ENCODE data around the gene RASA3. TPM values are rescaled to one million over a fixed set of nuclear protein-coding genes. Genes with fewer than 3 reads are reported as not detected.

Gene RASA3
- total RNA-seq, 1 experiment from 2014 or later: 0.26 TPM

DNA sequence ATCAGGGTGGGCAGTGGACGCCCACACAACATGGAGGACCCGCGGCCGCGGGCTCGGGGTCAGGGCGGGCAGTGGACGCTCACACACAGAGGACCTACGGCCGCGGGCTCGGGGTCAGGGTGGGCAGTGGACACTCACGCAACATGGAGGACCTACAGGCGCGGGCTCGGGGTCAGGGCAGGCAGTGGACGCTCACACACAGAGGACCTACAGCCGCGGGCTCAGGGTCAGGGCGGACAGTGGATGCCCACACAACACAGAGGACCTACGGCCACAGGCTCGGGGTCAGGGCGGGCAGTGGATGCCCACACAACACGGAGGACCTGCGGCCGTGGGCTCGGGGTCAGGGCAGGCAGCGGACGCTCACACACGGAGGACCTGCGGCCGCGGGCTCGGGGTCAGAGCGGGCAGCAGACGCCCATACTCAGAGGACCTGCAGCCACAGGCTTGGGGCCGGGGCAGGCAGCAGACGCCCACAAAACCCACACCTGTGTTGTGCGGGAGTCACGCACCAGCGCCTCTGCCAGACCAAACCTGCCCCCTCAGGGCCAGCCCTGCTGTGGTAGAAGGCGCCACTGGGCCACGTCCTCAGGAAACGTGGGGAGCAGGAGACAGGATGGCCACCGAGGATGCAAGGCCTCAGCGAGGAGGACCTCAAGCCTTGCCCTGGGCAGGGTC lies 131.0 kb downstream of the RASA3 start:
- BruUV-seq (replicated peaks): no TSS peak
- no peaks in the 10 kb centered on the region for H3K4me1 Mint-ChIP-seq (ENCODE audit: low read depth, unreplicated experiment)
- H3K27ac Mint-ChIP-seq (ENCODE audit: unreplicated experiment): no peak overlapping the region
- H3K36me3 Mint-ChIP-seq (ENCODE audit: insufficient read depth, unreplicated experiment): no peaks in the 10 kb centered on the region
- no peak overlapping the region for H3K4me3 Mint-ChIP-seq (ENCODE audit: low read depth, unreplicated experiment)
- CTCF ChIA-PET: no interaction called here
- intact Hi-C loops (cut with micrococcal nuclease; ENCODE audit: unreplicated experiment): no loop called here
- no peak for DNase-seq
- H3K27me3 Mint-ChIP-seq (ENCODE audit: unreplicated experiment): no peaks in the 10 kb centered on the region
- TF ChIP-seq, protein P1, sequence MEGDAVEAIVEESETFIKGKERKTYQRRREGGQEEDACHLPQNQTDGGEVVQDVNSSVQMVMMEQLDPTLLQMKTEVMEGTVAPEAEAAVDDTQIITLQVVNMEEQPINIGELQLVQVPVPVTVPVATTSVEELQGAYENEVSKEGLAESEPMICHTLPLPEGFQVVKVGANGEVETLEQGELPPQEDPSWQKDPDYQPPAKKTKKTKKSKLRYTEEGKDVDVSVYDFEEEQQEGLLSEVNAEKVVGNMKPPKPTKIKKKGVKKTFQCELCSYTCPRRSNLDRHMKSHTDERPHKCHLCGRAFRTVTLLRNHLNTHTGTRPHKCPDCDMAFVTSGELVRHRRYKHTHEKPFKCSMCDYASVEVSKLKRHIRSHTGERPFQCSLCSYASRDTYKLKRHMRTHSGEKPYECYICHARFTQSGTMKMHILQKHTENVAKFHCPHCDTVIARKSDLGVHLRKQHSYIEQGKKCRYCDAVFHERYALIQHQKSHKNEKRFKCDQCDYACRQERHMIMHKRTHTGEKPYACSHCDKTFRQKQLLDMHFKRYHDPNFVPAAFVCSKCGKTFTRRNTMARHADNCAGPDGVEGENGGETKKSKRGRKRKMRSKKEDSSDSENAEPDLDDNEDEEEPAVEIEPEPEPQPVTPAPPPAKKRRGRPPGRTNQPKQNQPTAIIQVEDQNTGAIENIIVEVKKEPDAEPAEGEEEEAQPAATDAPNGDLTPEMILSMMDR (IDR thresholded peaks at IDR 0.05; ENCODE audit: unreplicated experiment): no peak
- H3K9me3 Mint-ChIP-seq (ENCODE audit: low read depth, unreplicated experiment): no peaks in the 10 kb centered on the region

DNA sequence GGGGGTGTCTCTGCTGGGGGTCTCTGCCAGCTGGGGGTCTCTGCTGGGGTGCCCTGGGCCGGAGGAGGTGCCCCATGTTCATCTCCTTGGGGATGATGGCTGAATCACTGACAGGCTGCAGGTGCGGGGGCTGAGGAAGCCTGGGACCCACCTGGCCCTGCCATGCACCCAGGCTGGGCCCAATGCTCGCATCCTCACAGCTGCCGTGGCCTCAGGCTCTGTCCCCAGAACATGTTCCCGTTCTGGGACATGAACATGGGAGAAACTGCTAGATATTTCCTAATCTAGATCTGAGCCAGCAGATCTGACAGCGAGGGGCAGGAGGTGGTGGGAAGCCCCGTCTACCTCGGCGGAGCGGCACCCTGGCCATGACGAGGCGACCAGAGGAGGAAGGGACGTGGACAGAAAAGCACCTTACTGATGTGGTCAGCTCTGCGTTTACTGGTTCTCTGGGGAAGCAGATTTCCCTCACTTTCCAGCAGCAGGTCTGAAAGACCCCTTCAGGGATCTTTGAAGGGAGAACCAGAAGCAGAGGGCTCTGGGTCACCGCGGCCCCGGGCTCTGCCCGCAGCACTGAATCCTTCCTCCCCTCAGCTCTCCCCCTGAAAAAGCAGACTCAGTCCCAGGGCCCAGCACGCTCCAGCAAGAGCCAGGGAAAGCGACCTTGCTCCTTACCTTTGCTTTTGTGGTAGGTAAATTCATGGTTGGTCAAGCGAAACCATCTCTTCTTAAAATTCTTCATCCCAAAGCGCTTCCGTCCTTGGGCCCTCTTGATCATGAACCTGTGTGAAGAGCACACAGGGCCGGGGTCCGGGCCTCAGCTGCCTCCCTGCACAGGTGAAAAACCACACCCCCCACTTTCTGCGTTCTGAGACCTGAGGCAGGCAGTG lies 132.0 kb downstream of the RASA3 start:
- Mint-ChIP-seq H3K9me3 (ENCODE audit: low read depth, unreplicated experiment) (no peaks in the 10 kb centered on the region), H3K4me1 (ENCODE audit: low read depth, unreplicated experiment) (no peaks in the 10 kb centered on the region), H3K4me3 (ENCODE audit: low read depth, unreplicated experiment) (no peak overlapping the region), H3K27ac (ENCODE audit: unreplicated experiment) (no peak overlapping the region), H3K36me3 (ENCODE audit: insufficient read depth, unreplicated experiment) (no peaks in the 10 kb centered on the region), H3K27me3 (ENCODE audit: unreplicated experiment) (no peaks in the 10 kb centered on the region)
- TF ChIP-seq, protein P1 (IDR thresholded peaks at IDR 0.05; ENCODE audit: unreplicated experiment): no peak
- no peak for DNase-seq
- CTCF ChIA-PET: no interaction called here
- intact Hi-C loops (cut with micrococcal nuclease; ENCODE audit: unreplicated experiment): no loop called here
- BruUV-seq (replicated peaks): no TSS peak

DNA sequence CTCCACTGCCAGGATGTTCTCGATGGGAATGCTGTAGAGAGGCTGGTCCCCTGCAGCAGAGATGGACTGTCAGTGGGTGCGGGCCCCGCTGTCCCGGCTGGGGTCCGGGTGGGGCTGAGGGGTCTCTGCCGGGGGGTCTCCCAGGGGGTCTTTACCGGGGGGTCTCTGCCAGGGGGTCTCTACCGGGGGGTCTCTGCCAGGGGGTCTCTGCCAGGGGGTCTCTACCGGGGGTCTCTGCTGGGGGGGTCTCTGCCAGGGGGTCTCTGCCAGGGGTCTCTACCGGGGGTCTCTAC lies 132.9 kb downstream of the RASA3 start:
- TF ChIP-seq, protein P1 (IDR thresholded peaks at IDR 0.05; ENCODE audit: unreplicated experiment): no peak
- H3K4me1 Mint-ChIP-seq (ENCODE audit: low read depth, unreplicated experiment): no peaks in the 10 kb centered on the region
- CTCF ChIA-PET: no interaction called here
- no peaks in the 10 kb centered on the region for H3K27me3 Mint-ChIP-seq (ENCODE audit: unreplicated experiment)
- no peak overlapping the region for H3K27ac Mint-ChIP-seq (ENCODE audit: unreplicated experiment)
- H3K9me3 Mint-ChIP-seq (ENCODE audit: low read depth, unreplicated experiment): no peaks in the 10 kb centered on the region
- BruUV-seq (replicated peaks): no TSS peak
- no peak overlapping the region for H3K4me3 Mint-ChIP-seq (ENCODE audit: low read depth, unreplicated experiment)
- H3K36me3 Mint-ChIP-seq (ENCODE audit: insufficient read depth, unreplicated experiment): no peaks in the 10 kb centered on the region
- DNase-seq: no peak
- intact Hi-C loops (cut with micrococcal nuclease; ENCODE audit: unreplicated experiment): no loop called here

DNA sequence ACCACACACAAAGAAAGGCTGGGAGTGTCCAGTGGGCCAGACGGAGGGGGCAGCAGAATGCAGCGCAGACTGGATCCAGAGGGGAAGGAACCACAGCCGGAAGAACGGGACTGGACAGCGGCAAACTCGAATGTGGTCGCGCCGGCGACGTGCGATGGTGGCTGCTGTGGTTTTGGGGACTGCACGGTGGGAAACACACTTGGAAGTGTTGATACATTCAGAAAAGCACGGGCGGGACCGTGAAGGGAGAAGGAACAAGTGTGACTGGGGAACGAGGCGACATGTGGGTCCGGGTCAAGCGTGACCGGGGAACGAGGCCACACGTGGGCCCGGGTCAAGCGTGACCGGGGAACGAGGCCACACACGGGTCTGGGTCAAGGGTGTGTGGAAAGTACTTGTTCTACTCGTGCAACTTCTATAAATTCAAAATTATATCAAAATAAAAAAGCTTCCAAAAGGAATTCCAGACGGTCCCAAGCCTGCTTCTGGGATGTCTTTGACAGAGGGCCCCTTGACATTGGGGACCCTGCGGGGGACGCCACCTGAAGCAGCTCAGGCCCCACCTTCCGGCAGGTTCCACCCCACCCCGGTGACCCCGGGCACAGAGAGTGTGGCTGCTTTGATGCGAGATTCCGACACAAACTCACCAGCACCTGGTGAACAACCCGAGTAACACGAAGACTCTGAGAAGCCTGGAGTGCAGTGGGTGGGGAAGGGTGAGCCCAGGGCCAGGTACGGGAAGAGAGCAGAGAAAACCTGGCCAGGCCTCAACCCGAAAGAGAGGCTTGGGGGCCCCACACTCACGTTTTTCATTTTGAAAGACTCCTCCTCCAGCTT lies 133.4 kb downstream of the RASA3 start:
- no peaks in the 10 kb centered on the region for H3K36me3 Mint-ChIP-seq (ENCODE audit: insufficient read depth, unreplicated experiment)
- no peak overlapping the region for H3K4me3 Mint-ChIP-seq (ENCODE audit: low read depth, unreplicated experiment)
- no peaks in the 10 kb centered on the region for H3K27me3 Mint-ChIP-seq (ENCODE audit: unreplicated experiment)
- DNase-seq: no peak
- H3K27ac Mint-ChIP-seq (ENCODE audit: unreplicated experiment): no peak overlapping the region
- no peaks in the 10 kb centered on the region for H3K4me1 Mint-ChIP-seq (ENCODE audit: low read depth, unreplicated experiment)
- CTCF ChIA-PET: no interaction called here
- H3K9me3 Mint-ChIP-seq (ENCODE audit: low read depth, unreplicated experiment): no peaks in the 10 kb centered on the region
- TF ChIP-seq, protein P1 (IDR thresholded peaks at IDR 0.05; ENCODE audit: unreplicated experiment): no peak
- BruUV-seq (replicated peaks): no TSS peak
- intact Hi-C loops (cut with micrococcal nuclease; ENCODE audit: unreplicated experiment): no loop called here
